Smooth muscle cell (in vitro differentiated cells): ENCODE measurements around the gene RCCD1. TPM values are rescaled to one million over a fixed set of nuclear protein-coding genes. Genes with fewer than 3 reads are reported as not detected.

Experiments
- DNase-seq: peaks from one replicate; lab custom pipeline; 2025; ENCODE audit not compliant: unreplicated experiment; lab: John Stamatoyannopoulos, UW
- H2AFZ ChIP-seq: fragments of 200-600 bp; sonication (generic); 2 replicates; pipeline ENCODE4 v1.6.0; 2016; ENCODE audit warnings: antibody characterized with exemption, low read depth, mild to moderate bottlenecking
- H3F3A ChIP-seq: fragments of 200-600 bp; sonication (generic); 2 replicates; pipeline ENCODE4 v1.6.0; 2017; ENCODE audit warnings: antibody characterized with exemption, low read depth
- H3K27ac ChIP-seq: fragments of 200-600 bp; sonication (generic); 2 replicates; pipeline ENCODE4 v1.5.1; 2016; ENCODE audit warnings: low read depth, mild to moderate bottlenecking
- H3K27me3 ChIP-seq: fragments of 200-600 bp; sonication (generic); 2 replicates; pipeline ENCODE4 v1.6.1; 2016; ENCODE audit warnings: low read depth, mild to moderate bottlenecking
- H3K36me3 ChIP-seq: fragments of 200-600 bp; sonication (generic); 2 replicates; pipeline ENCODE4 v1.5.1; 2016; ENCODE audit warnings: low read depth
- H3K4me1 ChIP-seq: fragments of 200-600 bp; sonication (generic); 2 replicates; pipeline ENCODE4 v1.5.1; 2016; ENCODE audit warnings: low read depth
- H3K4me2 ChIP-seq: fragments of 200-600 bp; sonication (generic); 2 replicates; pipeline ENCODE4 v1.6.0; 2016; ENCODE audit warnings: mild to moderate bottlenecking
- H3K4me3 ChIP-seq: fragments of 200-600 bp; sonication (generic); 2 replicates; pipeline ENCODE4 v1.5.1; 2016; ENCODE audit warnings: mild to moderate bottlenecking
- H3K79me2 ChIP-seq: fragments of 200-600 bp; sonication (generic); 2 replicates; pipeline ENCODE4 v1.6.0; 2016; ENCODE audit warnings: low read depth, mild to moderate bottlenecking
- H3K9ac ChIP-seq: fragments of 200-600 bp; sonication (generic); 2 replicates; pipeline ENCODE4 v1.6.0; 2016; ENCODE audit warnings: low read depth
- H3K9me3 ChIP-seq: fragments of 200-600 bp; sonication (generic); replicated peaks from 2 replicates; pipeline ENCODE4 v1.5.1; 2016; ENCODE audit warnings: low read depth
- H4K20me1 ChIP-seq: fragments of 200-600 bp; sonication (generic); 2 replicates; pipeline ENCODE4 v1.6.0; 2016; ENCODE audit warnings: low read depth
- CTCF ChIP-seq: fragments of 200-600 bp; sonication (generic); IDR thresholded peaks from 2 replicates; pipeline ENCODE4 v1.5.1; 2017; ENCODE audit warnings: borderline replicate concordance, mild to moderate bottlenecking, antibody characterized with exemption; ENCODE audit not compliant: insufficient read depth, poor library complexity, severe bottlenecking
- WGBS: methylation state at CpG from one replicate; pipeline ENCODE4 v1.1.7; 2016; ENCODE audit warnings: low lambda C conversion rate; 5-methylcytosine and 5-hydroxymethylcytosine counted together
- polyA plus RNA-seq: library from polyadenylated mRNA; unstranded; fragments of >200 nt; fragmentation: Nextera tagmentation; extraction: Ambion mirVana; gene quantifications from 2 replicates; pipeline ENCODE4 v1.2.1, GENCODE V29; 2016
- total RNA-seq: library from RNA; depleted of rRNA; stranded (reverse); fragments of >200 nt; gene quantifications from 2 replicates; pipeline ENCODE4 v1.2.3, GENCODE V29; 2014

The RCCD1 gene
- total and polyA plus RNA-seq, 2 experiments from 2014 or later, result 4.4 to 9.2 TPM

DNA sequence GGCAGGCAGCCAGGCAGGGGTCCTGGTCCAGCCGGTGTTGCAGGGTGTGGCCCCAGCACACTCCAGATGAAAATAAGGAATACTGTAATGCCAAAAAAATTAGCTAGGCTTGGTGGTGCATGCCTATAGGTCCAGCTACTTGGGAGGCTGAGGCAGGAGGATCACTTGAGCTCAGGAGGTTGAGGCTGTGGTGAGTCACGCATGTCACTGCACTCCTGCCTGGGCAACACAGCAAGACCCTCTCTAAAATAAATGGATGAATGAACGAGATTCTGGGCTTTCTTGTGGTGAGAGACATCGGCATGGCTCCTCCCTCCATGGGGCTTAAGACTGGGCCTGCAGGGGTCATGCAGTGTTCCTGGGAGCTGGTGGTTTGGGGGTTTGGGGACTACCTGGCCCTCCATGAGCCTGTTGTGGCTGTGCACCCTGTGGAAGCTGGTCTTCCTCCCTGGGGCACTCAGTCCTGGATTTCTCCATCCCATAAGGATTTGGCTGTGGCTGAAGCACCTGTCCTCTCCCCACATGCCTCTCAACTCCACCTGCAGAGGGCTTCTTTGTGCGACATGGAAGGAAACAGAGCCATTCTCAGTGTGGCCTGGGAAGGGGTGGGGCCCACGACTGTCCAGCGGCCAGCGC, 7.6 kb upstream of the RCCD1 start:
- 82% methylated on average over 8 of the region's 8 CpGs for WGBS
- Histone ChIP-seq H3K36me3 (no peaks in the 10 kb centered on the region), H3K9ac (no peak overlapping the region), H3K27me3 (no peaks in the 10 kb centered on the region), H4K20me1 (no peaks in the 10 kb centered on the region), H3K4me3 (no peak overlapping the region), H2AFZ (no peak overlapping the region), H3K4me2 (no peak overlapping the region), H3K4me1 (no peaks in the 10 kb centered on the region), H3K9me3 (no peaks in the 10 kb centered on the region), H3K79me2 (no peaks in the 10 kb centered on the region), H3K27ac (no peak overlapping the region), H3F3A (no peaks in the 10 kb centered on the region)
- no peak for DNase-seq
- TF ChIP-seq CTCF, result no peak

- no peaks in the 10 kb centered on the region for H3K4me1 ChIP-seq
- no peaks in the 10 kb centered on the region for H3K27me3 ChIP-seq
- WGBS, result 90% methylated on average over 18 of the region's 18 CpGs
- no peaks in the 10 kb centered on the region for H4K20me1 ChIP-seq
- no peak overlapping the region for H3K27ac ChIP-seq
- H2AFZ ChIP-seq, result no peak overlapping the region
- DNase-seq, result no peak
- H3F3A ChIP-seq, result no peaks in the 10 kb centered on the region
- no peaks in the 10 kb centered on the region for H3K36me3 ChIP-seq
- no peak overlapping the region for H3K9ac ChIP-seq
- H3K79me2 ChIP-seq, result no peaks in the 10 kb centered on the region
- H3K4me2 ChIP-seq, result no peak overlapping the region
- TF ChIP-seq CTCF, result no peak
- H3K4me3 ChIP-seq, result no peak overlapping the region
- no peaks in the 10 kb centered on the region for H3K9me3 ChIP-seq
These were observed 6.9 kb upstream of the RCCD1 start for GRCh38 chr15:90947577-90948357.

GRCh38 chr15:90948506-90948905, 6.2 kb upstream of the RCCD1 start:
- Histone ChIP-seq H3F3A (no peaks in the 10 kb centered on the region), H4K20me1 (no peaks in the 10 kb centered on the region), H3K4me3 (no peak overlapping the region), H2AFZ (no peak overlapping the region), H3K27ac (no peak overlapping the region), H3K36me3 (no peaks in the 10 kb centered on the region), H3K27me3 (no peaks in the 10 kb centered on the region), H3K79me2 (no peaks in the 10 kb centered on the region), H3K4me1 (no peaks in the 10 kb centered on the region), H3K9me3 (no peaks in the 10 kb centered on the region), H3K4me2 (no peak overlapping the region), H3K9ac (no peak overlapping the region)
- DNase-seq, result no peak
- no peak for TF ChIP-seq CTCF
- WGBS, result 91% methylated on average over 8 of the region's 8 CpGs
